WTC11 (cell line): ENCODE measurements around the gene SRSF6. TPM values are rescaled to one million over a fixed set of nuclear protein-coding genes. Genes with fewer than 3 reads are reported as not detected.

Experiments
- ATF1 ChIP-seq: sonication (generic); formaldehyde crosslinking; IDR thresholded peaks from 2 replicates; pipeline ENCODE4 v1.8.1; 2023; ENCODE audit warnings: mild to moderate bottlenecking, moderate library complexity, missing genetic modification reagents
- CBFB ChIP-seq: sonication (generic); formaldehyde crosslinking; IDR thresholded peaks from 2 replicates; pipeline ENCODE4 v1.8.1; 2022; ENCODE audit warnings: mild to moderate bottlenecking, low read depth, missing genetic modification reagents
- E2F5 ChIP-seq: sonication (generic); formaldehyde crosslinking; IDR thresholded peaks from 2 replicates; pipeline ENCODE4 v1.8.1; 2022; ENCODE audit warnings: mild to moderate bottlenecking, moderate library complexity, missing genetic modification reagents
- ELF4 ChIP-seq: sonication (generic); formaldehyde crosslinking; IDR thresholded peaks from 2 replicates; pipeline ENCODE4 v1.8.1; 2022; ENCODE audit warnings: low read depth, mild to moderate bottlenecking, moderate library complexity, missing genetic modification reagents
- GABPB1 ChIP-seq: sonication (generic); formaldehyde crosslinking; IDR thresholded peaks from 2 replicates; pipeline ENCODE4 v1.8.1; 2023; ENCODE audit warnings: mild to moderate bottlenecking, missing genetic modification reagents
- JUN ChIP-seq: sonication (generic); formaldehyde crosslinking; IDR thresholded peaks from 2 replicates; pipeline ENCODE4 v1.8.0; 2023; ENCODE audit warnings: mild to moderate bottlenecking, missing genetic modification reagents
- MXD4 ChIP-seq: fragments of 250-450 bp; sonication (Bioruptor Pico); IDR thresholded peaks from 2 replicates; pipeline ENCODE4 v1.8.0; 2021; ENCODE audit warnings: mild to moderate bottlenecking, moderate library complexity, borderline replicate concordance
- NFATC4 ChIP-seq: fragments of 250-450 bp; sonication (Bioruptor Pico); IDR thresholded peaks from 2 replicates; pipeline ENCODE4 v1.9.0; 2021; ENCODE audit warnings: mild to moderate bottlenecking
- TP53 ChIP-seq: sonication (generic); formaldehyde crosslinking; IDR thresholded peaks from 2 replicates; pipeline ENCODE4 v1.8.1; 2023; ENCODE audit warnings: mild to moderate bottlenecking, missing genetic modification reagents
- total RNA-seq: library from RNA; stranded (reverse); gene quantifications from 3 replicates; pipeline ENCODE4 v1.2.3, GENCODE V29; 2021
- TF ChIP-seq, protein P1 (sequence below): sonication (generic); formaldehyde crosslinking; IDR thresholded peaks from 2 replicates; pipeline ENCODE4 v1.8.0; 2023; ENCODE audit warnings: missing genetic modification reagents, mild to moderate bottlenecking, borderline replicate concordance
- TF ChIP-seq, protein P2 (sequence below): sonication (generic); formaldehyde crosslinking; IDR thresholded peaks from 2 replicates; pipeline ENCODE4 v1.8.0; 2023; ENCODE audit warnings: mild to moderate bottlenecking, missing genetic modification reagents
- TF ChIP-seq, protein P3 (sequence below): fragments of 250-450 bp; sonication (Bioruptor Pico); IDR thresholded peaks from 2 replicates; pipeline ENCODE4 v1.9.0; 2021; ENCODE audit warnings: mild to moderate bottlenecking, borderline replicate concordance
- TF ChIP-seq, protein P4 (sequence below): sonication (generic); formaldehyde crosslinking; IDR thresholded peaks from 2 replicates; pipeline ENCODE4 v1.8.0; 2023; ENCODE audit warnings: missing genetic modification reagents
- TF ChIP-seq, protein P5 (sequence below): sonication (generic); formaldehyde crosslinking; conservative IDR thresholded peaks from 2 replicates; pipeline ENCODE4 v1.8.1; 2023; ENCODE audit warnings: mild to moderate bottlenecking, low read depth, missing genetic modification reagents, moderate library complexity
- TF ChIP-seq, protein P6 (sequence below): sonication (generic); formaldehyde crosslinking; IDR thresholded peaks from 2 replicates; pipeline ENCODE4 v1.8.1; 2022; ENCODE audit warnings: low read depth, missing genetic modification reagents, borderline replicate concordance

SRSF6 gene
- total RNA-seq, 1 experiment from 2014 or later = 107 TPM

GRCh38 chr20:43415661-43416430, 41.9 kb upstream of the SRSF6 start (continued):
- TF ChIP-seq, protein P1, sequence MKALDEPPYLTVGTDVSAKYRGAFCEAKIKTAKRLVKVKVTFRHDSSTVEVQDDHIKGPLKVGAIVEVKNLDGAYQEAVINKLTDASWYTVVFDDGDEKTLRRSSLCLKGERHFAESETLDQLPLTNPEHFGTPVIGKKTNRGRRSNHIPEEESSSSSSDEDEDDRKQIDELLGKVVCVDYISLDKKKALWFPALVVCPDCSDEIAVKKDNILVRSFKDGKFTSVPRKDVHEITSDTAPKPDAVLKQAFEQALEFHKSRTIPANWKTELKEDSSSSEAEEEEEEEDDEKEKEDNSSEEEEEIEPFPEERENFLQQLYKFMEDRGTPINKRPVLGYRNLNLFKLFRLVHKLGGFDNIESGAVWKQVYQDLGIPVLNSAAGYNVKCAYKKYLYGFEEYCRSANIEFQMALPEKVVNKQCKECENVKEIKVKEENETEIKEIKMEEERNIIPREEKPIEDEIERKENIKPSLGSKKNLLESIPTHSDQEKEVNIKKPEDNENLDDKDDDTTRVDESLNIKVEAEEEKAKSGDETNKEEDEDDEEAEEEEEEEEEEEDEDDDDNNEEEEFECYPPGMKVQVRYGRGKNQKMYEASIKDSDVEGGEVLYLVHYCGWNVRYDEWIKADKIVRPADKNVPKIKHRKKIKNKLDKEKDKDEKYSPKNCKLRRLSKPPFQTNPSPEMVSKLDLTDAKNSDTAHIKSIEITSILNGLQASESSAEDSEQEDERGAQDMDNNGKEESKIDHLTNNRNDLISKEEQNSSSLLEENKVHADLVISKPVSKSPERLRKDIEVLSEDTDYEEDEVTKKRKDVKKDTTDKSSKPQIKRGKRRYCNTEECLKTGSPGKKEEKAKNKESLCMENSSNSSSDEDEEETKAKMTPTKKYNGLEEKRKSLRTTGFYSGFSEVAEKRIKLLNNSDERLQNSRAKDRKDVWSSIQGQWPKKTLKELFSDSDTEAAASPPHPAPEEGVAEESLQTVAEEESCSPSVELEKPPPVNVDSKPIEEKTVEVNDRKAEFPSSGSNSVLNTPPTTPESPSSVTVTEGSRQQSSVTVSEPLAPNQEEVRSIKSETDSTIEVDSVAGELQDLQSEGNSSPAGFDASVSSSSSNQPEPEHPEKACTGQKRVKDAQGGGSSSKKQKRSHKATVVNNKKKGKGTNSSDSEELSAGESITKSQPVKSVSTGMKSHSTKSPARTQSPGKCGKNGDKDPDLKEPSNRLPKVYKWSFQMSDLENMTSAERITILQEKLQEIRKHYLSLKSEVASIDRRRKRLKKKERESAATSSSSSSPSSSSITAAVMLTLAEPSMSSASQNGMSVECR (CRISPR knock-in tag) = no peak
- TF ChIP-seq, protein P2, sequence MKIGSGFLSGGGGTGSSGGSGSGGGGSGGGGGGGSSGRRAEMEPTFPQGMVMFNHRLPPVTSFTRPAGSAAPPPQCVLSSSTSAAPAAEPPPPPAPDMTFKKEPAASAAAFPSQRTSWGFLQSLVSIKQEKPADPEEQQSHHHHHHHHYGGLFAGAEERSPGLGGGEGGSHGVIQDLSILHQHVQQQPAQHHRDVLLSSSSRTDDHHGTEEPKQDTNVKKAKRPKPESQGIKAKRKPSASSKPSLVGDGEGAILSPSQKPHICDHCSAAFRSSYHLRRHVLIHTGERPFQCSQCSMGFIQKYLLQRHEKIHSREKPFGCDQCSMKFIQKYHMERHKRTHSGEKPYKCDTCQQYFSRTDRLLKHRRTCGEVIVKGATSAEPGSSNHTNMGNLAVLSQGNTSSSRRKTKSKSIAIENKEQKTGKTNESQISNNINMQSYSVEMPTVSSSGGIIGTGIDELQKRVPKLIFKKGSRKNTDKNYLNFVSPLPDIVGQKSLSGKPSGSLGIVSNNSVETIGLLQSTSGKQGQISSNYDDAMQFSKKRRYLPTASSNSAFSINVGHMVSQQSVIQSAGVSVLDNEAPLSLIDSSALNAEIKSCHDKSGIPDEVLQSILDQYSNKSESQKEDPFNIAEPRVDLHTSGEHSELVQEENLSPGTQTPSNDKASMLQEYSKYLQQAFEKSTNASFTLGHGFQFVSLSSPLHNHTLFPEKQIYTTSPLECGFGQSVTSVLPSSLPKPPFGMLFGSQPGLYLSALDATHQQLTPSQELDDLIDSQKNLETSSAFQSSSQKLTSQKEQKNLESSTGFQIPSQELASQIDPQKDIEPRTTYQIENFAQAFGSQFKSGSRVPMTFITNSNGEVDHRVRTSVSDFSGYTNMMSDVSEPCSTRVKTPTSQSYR = no peak
- TF ChIP-seq, protein P3, sequence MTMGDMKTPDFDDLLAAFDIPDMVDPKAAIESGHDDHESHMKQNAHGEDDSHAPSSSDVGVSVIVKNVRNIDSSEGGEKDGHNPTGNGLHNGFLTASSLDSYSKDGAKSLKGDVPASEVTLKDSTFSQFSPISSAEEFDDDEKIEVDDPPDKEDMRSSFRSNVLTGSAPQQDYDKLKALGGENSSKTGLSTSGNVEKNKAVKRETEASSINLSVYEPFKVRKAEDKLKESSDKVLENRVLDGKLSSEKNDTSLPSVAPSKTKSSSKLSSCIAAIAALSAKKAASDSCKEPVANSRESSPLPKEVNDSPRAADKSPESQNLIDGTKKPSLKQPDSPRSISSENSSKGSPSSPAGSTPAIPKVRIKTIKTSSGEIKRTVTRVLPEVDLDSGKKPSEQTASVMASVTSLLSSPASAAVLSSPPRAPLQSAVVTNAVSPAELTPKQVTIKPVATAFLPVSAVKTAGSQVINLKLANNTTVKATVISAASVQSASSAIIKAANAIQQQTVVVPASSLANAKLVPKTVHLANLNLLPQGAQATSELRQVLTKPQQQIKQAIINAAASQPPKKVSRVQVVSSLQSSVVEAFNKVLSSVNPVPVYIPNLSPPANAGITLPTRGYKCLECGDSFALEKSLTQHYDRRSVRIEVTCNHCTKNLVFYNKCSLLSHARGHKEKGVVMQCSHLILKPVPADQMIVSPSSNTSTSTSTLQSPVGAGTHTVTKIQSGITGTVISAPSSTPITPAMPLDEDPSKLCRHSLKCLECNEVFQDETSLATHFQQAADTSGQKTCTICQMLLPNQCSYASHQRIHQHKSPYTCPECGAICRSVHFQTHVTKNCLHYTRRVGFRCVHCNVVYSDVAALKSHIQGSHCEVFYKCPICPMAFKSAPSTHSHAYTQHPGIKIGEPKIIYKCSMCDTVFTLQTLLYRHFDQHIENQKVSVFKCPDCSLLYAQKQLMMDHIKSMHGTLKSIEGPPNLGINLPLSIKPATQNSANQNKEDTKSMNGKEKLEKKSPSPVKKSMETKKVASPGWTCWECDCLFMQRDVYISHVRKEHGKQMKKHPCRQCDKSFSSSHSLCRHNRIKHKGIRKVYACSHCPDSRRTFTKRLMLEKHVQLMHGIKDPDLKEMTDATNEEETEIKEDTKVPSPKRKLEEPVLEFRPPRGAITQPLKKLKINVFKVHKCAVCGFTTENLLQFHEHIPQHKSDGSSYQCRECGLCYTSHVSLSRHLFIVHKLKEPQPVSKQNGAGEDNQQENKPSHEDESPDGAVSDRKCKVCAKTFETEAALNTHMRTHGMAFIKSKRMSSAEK (CRISPR knock-in tag) = no peak
- TF ChIP-seq GABPB1 (CRISPR knock-in tag) (no peak), TP53 (CRISPR knock-in tag) (no peak), E2F5 (CRISPR knock-in tag) (no peak), CBFB (CRISPR knock-in tag) (no peak), ATF1 (no peak), ELF4 (no peak), JUN (CRISPR knock-in tag) (no peak), MXD4 (no peak), NFATC4 (CRISPR knock-in tag) (no peak)
- TF ChIP-seq, protein P4, sequence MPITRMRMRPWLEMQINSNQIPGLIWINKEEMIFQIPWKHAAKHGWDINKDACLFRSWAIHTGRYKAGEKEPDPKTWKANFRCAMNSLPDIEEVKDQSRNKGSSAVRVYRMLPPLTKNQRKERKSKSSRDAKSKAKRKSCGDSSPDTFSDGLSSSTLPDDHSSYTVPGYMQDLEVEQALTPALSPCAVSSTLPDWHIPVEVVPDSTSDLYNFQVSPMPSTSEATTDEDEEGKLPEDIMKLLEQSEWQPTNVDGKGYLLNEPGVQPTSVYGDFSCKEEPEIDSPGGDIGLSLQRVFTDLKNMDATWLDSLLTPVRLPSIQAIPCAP (CRISPR knock-in tag) = no peak
- TF ChIP-seq, protein P5, sequence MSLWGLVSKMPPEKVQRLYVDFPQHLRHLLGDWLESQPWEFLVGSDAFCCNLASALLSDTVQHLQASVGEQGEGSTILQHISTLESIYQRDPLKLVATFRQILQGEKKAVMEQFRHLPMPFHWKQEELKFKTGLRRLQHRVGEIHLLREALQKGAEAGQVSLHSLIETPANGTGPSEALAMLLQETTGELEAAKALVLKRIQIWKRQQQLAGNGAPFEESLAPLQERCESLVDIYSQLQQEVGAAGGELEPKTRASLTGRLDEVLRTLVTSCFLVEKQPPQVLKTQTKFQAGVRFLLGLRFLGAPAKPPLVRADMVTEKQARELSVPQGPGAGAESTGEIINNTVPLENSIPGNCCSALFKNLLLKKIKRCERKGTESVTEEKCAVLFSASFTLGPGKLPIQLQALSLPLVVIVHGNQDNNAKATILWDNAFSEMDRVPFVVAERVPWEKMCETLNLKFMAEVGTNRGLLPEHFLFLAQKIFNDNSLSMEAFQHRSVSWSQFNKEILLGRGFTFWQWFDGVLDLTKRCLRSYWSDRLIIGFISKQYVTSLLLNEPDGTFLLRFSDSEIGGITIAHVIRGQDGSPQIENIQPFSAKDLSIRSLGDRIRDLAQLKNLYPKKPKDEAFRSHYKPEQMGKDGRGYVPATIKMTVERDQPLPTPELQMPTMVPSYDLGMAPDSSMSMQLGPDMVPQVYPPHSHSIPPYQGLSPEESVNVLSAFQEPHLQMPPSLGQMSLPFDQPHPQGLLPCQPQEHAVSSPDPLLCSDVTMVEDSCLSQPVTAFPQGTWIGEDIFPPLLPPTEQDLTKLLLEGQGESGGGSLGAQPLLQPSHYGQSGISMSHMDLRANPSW (CRISPR knock-in tag) = no peak
- TF ChIP-seq, protein P6, sequence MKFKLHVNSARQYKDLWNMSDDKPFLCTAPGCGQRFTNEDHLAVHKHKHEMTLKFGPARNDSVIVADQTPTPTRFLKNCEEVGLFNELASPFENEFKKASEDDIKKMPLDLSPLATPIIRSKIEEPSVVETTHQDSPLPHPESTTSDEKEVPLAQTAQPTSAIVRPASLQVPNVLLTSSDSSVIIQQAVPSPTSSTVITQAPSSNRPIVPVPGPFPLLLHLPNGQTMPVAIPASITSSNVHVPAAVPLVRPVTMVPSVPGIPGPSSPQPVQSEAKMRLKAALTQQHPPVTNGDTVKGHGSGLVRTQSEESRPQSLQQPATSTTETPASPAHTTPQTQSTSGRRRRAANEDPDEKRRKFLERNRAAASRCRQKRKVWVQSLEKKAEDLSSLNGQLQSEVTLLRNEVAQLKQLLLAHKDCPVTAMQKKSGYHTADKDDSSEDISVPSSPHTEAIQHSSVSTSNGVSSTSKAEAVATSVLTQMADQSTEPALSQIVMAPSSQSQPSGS (CRISPR knock-in tag) = no peak
